CD4-positive, alpha-beta T cell treated with Interleukin-10 for 1 hour (primary cell): Measurements from ENCODE around the gene STX8.

Experiments used
- DNase-seq: peaks from one replicate; pipeline ENCODE4 v3.0.0-alpha.2; 2020

Gene STX8

GRCh38 chr17:9434642-9435057, 141.0 kb downstream of the STX8 start:
- no peak for DNase-seq

DNA sequence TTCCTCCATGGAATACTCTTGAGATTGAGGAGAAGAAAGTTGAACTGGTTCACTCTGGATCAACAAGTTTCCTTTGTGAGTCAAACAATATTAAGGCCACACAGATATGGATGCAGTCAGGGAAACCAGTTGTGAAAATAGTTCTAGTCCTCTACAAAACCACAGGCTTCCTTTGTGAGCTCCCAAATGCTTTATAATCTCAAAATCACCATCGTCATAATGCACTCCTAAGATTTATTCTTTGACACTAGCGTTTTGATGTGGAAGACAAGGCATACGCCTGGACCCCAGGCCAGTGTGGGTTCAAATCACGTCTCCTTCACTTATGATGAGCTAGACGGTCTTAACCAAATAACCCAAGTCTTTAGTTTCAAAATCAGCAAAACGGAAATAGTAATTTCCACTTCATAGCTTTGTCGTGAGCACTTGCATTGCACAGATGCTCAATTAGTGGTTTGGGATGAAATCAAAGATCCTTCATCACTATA, 142.6 kb downstream of the STX8 start:
- DNase-seq = no peak

DNA sequence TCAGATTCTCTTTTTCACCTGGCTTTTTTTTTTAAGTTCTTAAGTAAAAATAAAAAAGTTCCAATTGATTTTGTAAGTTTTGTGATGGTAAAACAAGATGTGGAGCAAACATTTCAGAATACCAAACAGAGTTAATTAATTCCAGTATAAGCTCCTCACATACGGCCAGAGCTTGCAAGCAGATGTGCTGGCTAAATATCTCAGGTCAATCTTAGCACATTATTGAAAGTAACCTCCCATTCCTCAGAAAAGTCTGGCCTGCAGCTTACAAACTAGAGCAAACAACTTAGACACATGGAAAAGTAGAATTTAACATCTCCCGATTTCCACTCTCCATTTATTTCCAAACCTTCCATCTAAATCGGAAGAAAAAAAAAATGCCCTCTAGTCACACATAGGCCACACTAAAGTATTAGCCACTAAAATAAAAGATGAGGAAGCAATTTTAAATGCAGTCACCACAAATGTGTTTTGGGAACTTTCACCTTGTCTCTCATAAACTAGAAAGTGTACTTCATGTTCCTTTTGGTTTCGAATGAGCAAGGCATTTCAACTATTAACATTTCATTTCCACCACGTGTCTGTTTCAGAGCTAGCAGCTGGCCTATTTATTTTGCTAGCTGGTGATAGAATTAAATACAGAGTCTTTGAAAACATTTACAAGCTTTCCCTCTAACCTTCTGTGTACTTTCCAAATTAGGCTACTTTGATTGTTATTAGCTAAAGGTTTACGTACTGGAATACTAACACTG, 143.3 kb downstream of the STX8 start:
- DNase-seq = no peak

- no peak for DNase-seq
Measured at GRCh38 chr17:9431620-9432019, 144.0 kb downstream of the STX8 start.

DNA sequence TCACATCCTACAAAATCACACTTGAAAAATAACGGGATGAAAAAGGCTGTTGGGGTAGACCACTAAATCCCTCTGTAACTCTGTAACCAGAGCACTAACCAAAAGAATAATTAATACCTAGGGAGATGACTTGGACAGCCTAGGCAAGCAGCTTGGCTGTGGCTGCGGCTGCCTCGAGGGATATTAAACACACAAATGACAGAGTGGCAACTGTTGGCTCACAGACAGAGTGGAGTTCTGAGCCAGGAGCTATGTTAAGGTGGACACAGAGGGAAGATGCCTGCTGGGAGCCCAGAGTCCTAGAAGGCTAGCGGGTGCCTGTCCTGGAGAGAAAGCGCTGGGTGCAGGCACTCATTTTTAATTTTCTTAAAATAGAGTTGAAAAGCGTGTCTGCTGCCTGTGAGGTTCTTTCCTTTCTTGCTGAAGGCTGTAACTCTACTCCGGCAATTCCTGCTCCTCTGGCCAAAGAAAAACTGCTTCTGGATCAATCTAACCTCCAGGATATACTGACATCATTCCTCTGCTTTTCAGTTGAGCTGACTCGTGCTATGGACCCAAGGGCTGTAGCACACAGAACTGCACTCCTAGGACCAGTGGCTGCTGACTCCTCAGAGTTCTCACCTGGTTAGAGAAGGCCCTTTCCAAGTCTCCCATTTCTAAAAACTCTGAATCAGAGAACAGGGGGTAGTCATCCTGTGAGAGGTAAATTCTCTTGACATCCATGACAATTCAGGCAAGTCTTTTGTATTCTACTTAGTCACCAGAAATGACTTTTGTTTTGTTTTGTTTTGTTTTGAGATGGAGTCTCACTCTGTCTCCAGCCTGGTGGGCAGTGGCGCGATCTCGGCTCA, 147.9 kb downstream of the STX8 start:
- DNase-seq = no peak

DNA sequence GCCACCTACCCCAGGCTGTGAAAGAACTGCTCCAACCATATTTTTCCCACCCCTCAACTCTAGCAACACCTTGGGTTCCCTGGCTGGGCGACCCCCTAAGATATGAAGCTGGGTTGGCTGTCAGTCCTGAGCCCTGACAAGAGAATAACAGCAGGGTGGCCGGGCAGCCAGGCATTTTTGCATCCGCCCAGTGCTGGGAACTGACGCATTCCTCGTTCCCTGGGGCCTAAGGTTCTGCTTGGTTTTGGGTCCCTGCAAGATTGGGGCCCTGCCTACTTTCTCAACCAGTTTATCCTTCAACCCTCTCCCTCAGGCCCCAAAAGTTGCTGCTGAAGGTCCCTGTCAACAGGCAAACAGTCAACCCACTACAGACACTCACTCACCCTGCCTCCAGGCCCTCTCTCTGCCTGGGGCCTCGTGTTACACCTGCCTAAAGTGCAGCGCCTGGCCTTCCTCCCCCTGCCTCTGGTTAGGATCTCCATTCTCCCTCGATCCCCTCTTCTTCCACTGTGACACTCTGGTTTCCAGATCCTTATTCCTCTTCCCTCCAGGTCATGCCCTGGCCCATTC, 151.5 kb downstream of the STX8 start:
- no peak for DNase-seq

DNA sequence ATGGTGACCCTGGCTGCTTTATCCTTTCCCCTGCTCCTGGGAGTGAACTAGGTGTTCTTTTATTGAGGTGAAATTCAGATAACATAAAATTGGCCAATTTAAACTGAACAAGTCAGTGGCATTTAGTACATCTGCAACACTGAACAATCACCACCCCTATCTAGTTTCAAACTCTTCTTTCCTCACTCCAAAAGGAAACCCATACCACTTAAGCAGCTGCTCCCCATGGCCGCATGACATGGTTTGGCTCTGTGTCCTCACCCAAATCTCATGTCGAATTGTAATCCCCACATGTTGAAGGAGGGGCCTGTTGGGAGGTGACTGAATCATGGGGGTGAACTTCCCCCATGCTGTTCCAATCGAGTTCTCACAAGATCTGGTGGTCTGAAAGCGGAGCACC, 154.1 kb downstream of the STX8 start:
- DNase-seq = no peak

DNA sequence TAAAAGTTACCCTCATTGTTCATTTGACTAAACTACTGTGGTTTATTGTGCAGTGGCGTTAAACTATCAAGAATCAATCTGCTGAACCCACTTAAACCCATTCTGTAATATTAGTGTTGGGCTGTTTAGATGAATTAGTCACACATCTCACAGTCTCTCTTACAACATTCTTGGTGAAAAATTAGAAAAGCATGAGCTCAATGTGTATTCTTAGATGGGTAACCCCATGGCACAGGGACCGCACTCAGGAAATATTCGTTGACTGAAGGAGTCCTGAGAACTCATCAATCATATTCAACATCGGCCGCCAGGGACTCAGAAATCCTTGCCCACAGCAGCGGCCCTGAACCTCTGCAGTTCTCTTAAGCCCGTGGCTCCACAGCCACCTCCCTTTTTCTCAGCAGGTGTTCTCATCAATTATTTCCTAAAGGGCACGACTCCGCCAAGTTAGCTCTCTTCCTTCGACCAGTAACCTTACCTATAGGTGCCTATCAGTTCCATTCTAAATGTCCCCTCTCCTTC, 155.6 kb downstream of the STX8 start:
- no peak for DNase-seq

GRCh38 chr17:9414471-9414870, 161.1 kb downstream of the STX8 start:
- no peak for DNase-seq

- DNase-seq = no peak
Measured at GRCh38 chr17:9410737-9411136, 164.9 kb downstream of the STX8 start.

DNA sequence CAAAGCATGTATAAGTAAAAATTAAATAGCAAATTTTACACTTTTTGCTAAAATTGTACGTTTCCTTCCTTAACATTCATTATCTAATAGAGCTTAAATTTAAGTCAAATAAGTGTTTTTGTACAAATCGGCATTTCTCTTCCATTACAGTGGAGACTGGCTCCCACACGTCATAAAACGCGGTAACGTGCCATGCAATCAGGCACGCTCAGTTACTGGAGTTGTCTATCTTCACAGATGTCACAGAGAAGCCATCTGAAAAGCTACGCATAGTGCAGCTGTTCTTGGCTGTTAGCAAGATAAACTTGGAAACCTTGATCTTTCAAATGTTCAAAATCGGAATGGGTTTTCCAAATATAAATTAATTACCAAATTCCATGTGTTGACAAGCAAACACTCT, 165.3 kb downstream of the STX8 start:
- DNase-seq = no peak

- DNase-seq = no peak
Measured at GRCh38 chr17:9409878-9410277, 165.7 kb downstream of the STX8 start.

GRCh38 chr17:9408868-9409829, 166.5 kb downstream of the STX8 start:
- DNase-seq = no peak

DNA sequence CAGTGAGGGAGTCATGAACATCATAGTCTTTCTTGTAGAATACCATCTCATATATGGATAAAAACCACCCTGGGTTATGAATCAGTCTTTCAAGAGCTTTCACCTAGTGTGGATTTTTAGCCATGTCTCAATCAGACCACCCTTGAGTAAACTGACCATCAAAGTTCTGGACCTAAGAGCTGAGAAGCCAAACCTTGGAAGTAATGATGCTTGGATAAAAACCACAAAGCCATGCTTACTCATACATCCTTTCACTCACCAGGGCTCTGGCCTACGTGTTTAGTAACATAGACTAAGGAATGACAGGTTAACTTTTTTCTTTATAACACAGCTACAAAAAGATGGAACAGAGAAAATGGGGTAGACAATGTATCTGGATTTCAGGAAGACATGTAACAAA, 167.2 kb downstream of the STX8 start:
- no peak for DNase-seq

- no peak for DNase-seq
Measured at GRCh38 chr17:9406046-9406606, 169.5 kb downstream of the STX8 start.

- no peak for DNase-seq
Measured at GRCh38 chr17:9403257-9403656, 172.4 kb downstream of the STX8 start.

GRCh38 chr17:9402590-9403199, 172.9 kb downstream of the STX8 start:
- peak; percentile 39 for DNase-seq

GRCh38 chr17:9401434-9401833, 174.2 kb downstream of the STX8 start:
- DNase-seq = no peak

DNA sequence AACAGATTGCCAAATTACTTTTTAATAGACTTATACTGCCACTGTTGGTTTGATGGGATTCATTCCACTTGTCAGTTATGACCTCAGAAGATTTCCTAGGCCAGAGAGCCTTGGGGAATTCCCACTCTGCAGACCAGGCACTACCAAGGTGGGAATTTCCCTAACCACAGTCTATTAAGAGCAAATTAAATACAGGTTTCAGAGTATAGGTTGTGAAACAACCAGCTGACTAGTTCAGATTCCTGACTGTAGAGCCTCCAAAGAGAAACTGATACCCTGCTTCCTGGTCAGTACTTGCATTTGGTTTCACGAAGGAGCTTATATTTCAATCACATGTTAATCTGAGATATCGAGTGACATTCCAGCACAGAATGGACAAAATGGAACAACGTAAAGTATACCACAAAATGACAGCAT, 186.5 kb downstream of the STX8 start:
- peak; percentile 7 for DNase-seq

GRCh38 chr17:9386401-9386800, 189.2 kb downstream of the STX8 start:
- no peak for DNase-seq

- no peak for DNase-seq
Measured at GRCh38 chr17:9383826-9384225, 191.8 kb downstream of the STX8 start.

GRCh38 chr17:9382626-9383025, 193.0 kb downstream of the STX8 start:
- DNase-seq = no peak
